Mesenchymal stem cell (in vitro differentiated cells and primary cell): Measurements from ENCODE around the gene HPSE2.
A peak's percentile ranks its signal among the peaks of the same experiment; 100 is the strongest.

ENCODE experiments used
- DNase-seq: peaks from one replicate; pipeline ENCODE4 v3.0.0-alpha.2; 2013
- H2AFZ ChIP-seq: one replicate; pipeline ENCODE4 v1.6.1; 2013; ENCODE audit warnings: low read depth, mild to moderate bottlenecking, control low read depth, inconsistent platforms, low read length, moderate library complexity
- H2AK5ac ChIP-seq: 2 replicates; pipeline ENCODE4 v1.6.1; 2013; ENCODE audit warnings: low read length, moderate library complexity, mild to moderate bottlenecking, inconsistent platforms; ENCODE audit not compliant: severe bottlenecking
- H2BK120ac ChIP-seq: one replicate; pipeline ENCODE4 v1.6.1; 2013; ENCODE audit warnings: low read depth, mild to moderate bottlenecking, inconsistent platforms, low read length, moderate library complexity
- H2BK12ac ChIP-seq, 2 experiments: one replicate each; pipeline ENCODE4 v1.6.1; 2013; ENCODE audit warnings: inconsistent platforms in 2 of 2, low read length in 2 of 2, mild to moderate bottlenecking in 2 of 2, moderate library complexity in 2 of 2, control low read depth in 1 of 2
- H2BK15ac ChIP-seq: one replicate; pipeline ENCODE4 v1.6.1; 2013; ENCODE audit warnings: mild to moderate bottlenecking, low read depth, inconsistent platforms; ENCODE audit not compliant: poor library complexity, severe bottlenecking
- H2BK5ac ChIP-seq: 2 replicates; pipeline ENCODE4 v1.6.1; 2013; ENCODE audit warnings: low read depth, mild to moderate bottlenecking, low read length, control low read depth, inconsistent platforms; ENCODE audit not compliant: poor library complexity, severe bottlenecking
- H3K14ac ChIP-seq, 2 experiments: one replicate each; pipeline ENCODE4 v1.6.1; 2013; ENCODE audit warnings: inconsistent platforms in 2 of 2, low read length in 2 of 2, control low read depth in 1 of 2, mild to moderate bottlenecking in 1 of 2, moderate library complexity in 1 of 2
- H3K18ac ChIP-seq, 2 experiments: one replicate each; pipeline ENCODE4 v1.6.1; 2013; ENCODE audit warnings: inconsistent platforms in 2 of 2, low read length in 2 of 2, control low read depth in 1 of 2, low read depth in 1 of 2, mild to moderate bottlenecking in 1 of 2
- H3K23ac ChIP-seq, 2 experiments: one replicate each; pipeline ENCODE4 v1.6.1; 2013; ENCODE audit warnings: inconsistent platforms in 2 of 2, low read length in 2 of 2, mild to moderate bottlenecking in 2 of 2, moderate library complexity in 2 of 2, control low read depth in 1 of 2
- H3K27ac ChIP-seq: 2 replicates; pipeline ENCODE4 v1.5.1; 2013; ENCODE audit warnings: mild to moderate bottlenecking, moderate library complexity, low read length, control low read depth, inconsistent platforms; ENCODE audit not compliant: poor library complexity, severe bottlenecking
- H3K27me3 ChIP-seq, 2 experiments: 2 replicates each; pipeline versions ENCODE4 v1.6.1 to v1.7.0; 2013; ENCODE audit warnings: low read length in 2 of 2, mild to moderate bottlenecking in 2 of 2, moderate library complexity in 2 of 2, control low read depth in 1 of 2, inconsistent platforms in 1 of 2; ENCODE audit not compliant: control insufficient read depth in 1 of 2, insufficient read depth in 1 of 2
- H3K36me3 ChIP-seq, 2 experiments: 2 replicates each; pipeline versions ENCODE4 v1.6.1 to v1.7.0; 2013; ENCODE audit warnings: low read length in 2 of 2, control low read depth in 1 of 2, inconsistent platforms in 1 of 2, low read depth in 1 of 2, mild to moderate bottlenecking in 1 of 2; ENCODE audit not compliant: insufficient read depth in 2 of 2, control insufficient read depth in 1 of 2
- H3K4ac ChIP-seq, 2 experiments: one replicate each; pipeline ENCODE4 v1.6.1; 2013; ENCODE audit warnings: inconsistent platforms in 2 of 2, low read length in 2 of 2, mild to moderate bottlenecking in 2 of 2, moderate library complexity in 2 of 2, control low read depth in 1 of 2, low read depth in 1 of 2
- H3K4me1 ChIP-seq: 2 replicates; pipeline ENCODE4 v1.6.1; 2013; ENCODE audit warnings: low read depth, low read length, control low read depth; ENCODE audit not compliant: control insufficient read depth, insufficient read depth
- H3K4me2 ChIP-seq: 2 replicates; pipeline ENCODE4 v1.6.1; 2013; ENCODE audit warnings: low read length, mild to moderate bottlenecking, inconsistent platforms; ENCODE audit not compliant: poor library complexity, severe bottlenecking
- H3K4me3 ChIP-seq, 2 experiments: 2 replicates each; pipeline versions ENCODE4 v1.5.1 to v1.7.0; 2013; ENCODE audit warnings: low read length in 2 of 2, mild to moderate bottlenecking in 2 of 2, control low read depth in 1 of 2, low read depth in 1 of 2; ENCODE audit not compliant: insufficient read depth in 1 of 2
- H3K79me1 ChIP-seq: replicated peaks from 2 replicates; pipeline ENCODE4 v1.6.1; 2013; ENCODE audit warnings: mild to moderate bottlenecking, control low read depth, low read length, inconsistent platforms; ENCODE audit not compliant: poor library complexity, severe bottlenecking
- H3K9ac ChIP-seq: 2 replicates; pipeline ENCODE4 v1.7.0; 2013; ENCODE audit warnings: mild to moderate bottlenecking, low read length, moderate library complexity
- H3K9me3 ChIP-seq: 2 replicates; pipeline ENCODE4 v1.7.0; 2013; ENCODE audit warnings: mild to moderate bottlenecking, low read length; ENCODE audit not compliant: control insufficient read depth
- H4K8ac ChIP-seq: one replicate; pipeline ENCODE4 v1.6.1; 2013; ENCODE audit warnings: inconsistent platforms, mild to moderate bottlenecking, low read length, moderate library complexity
- H4K91ac ChIP-seq: one replicate; pipeline ENCODE4 v1.6.1; 2013; ENCODE audit warnings: mild to moderate bottlenecking, low read length, inconsistent platforms
- WGBS: methylation state at CpG from one replicate; pipeline ENCODE4 v1.1.7; 2013; ENCODE audit warnings: mixed read lengths; 5-methylcytosine and 5-hydroxymethylcytosine counted together

The HPSE2 gene

DNA sequence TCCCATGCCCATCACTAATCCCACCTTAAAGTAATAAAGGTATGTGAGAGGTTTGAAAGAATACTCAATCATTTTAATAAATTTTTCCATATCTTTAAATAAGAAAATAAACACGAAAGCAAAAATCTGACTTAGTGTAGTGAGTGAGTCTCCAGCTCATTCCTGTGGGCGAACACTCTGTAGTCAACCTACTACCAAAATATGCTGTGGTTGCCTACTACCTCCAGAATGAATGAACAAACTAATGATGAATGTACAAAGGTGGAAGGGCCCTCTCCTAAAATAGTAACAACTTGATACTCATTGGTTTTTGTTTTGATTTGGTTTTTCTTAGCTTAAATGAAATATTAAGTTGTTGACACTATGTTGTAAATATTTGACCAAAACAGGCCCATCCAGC is 593.4 kb downstream of the HPSE2 start:
- 90% methylated on average over 2 of the region's 2 CpGs for WGBS
- no peak overlapping the region for H4K8ac ChIP-seq

DNA sequence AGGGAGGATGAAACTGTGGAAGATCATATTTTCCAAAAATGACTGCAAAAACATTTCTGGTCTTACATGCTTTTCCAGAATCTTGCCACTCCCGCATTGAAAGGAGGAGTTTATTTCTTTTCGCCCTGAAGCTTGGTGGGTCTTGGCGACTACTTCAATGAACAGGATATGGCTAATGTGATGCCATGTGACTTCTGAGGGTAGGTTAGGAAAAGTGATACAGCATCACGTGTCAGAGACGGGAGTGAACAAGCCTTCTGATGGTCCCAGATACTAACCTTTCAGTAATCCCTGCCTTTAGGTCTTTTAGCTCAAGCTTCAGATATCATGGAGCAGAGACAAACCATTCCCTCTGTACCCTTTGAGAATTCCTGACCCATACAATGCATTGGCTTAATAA is 596.7 kb downstream of the HPSE2 start:
- DNase-seq, result no peak
- Histone ChIP-seq H3K36me3 (no peaks in the 10 kb centered on the region), H2BK12ac (no peak overlapping the region), H3K4me3 (no peak overlapping the region), H3K79me1 (no peaks in the 10 kb centered on the region), H4K91ac (no peak overlapping the region), H3K4me1 (no peaks in the 10 kb centered on the region), H2BK120ac (no peak overlapping the region), H4K8ac (no peak overlapping the region), H3K9me3 (no peaks in the 10 kb centered on the region), H2BK5ac (no peak overlapping the region), H2AFZ (no peak overlapping the region), H3K9ac (no peak overlapping the region), H3K4me2 (no peak overlapping the region), H3K23ac (no peak overlapping the region), H3K27ac (no peak overlapping the region), H3K18ac (no peak overlapping the region), H2AK5ac (no peak overlapping the region), H2BK15ac (no peak overlapping the region), H3K27me3 (no peaks in the 10 kb centered on the region), H3K14ac (no peak overlapping the region), H3K4ac (peak overlapping the region in 1 of 2 experiments; percentile 71)
- over 99% methylated on average over 5 of the region's 5 CpGs for WGBS

More for the DNA sequence above, 593.4 kb downstream of the HPSE2 start:
- Histone ChIP-seq H3K9me3 (no peaks in the 10 kb centered on the region), H2AFZ (no peak overlapping the region), H2BK12ac (no peak overlapping the region), H3K23ac (no peak overlapping the region), H3K9ac (no peak overlapping the region), H3K4me3 (no peak overlapping the region), H3K18ac (no peak overlapping the region), H3K27me3 (peaks cover 0 to under 1% of the 10 kb centered on the region in 2 experiments), H3K4me2 (no peak overlapping the region), H2BK5ac (no peak overlapping the region), H2BK120ac (no peak overlapping the region), H3K79me1 (no peaks in the 10 kb centered on the region), H4K91ac (no peak overlapping the region), H3K36me3 (no peaks in the 10 kb centered on the region), H3K14ac (no peak overlapping the region), H3K4me1 (no peaks in the 10 kb centered on the region), H3K27ac (no peak overlapping the region), H2AK5ac (no peak overlapping the region), H2BK15ac (no peak overlapping the region), H3K4ac (no peak overlapping the region)
- peak; percentile 18 for DNase-seq

GRCh38 chr10:98636921-98637329 is 598.7 kb downstream of the HPSE2 start:
- no peak overlapping the region for H2BK12ac ChIP-seq
- no peak overlapping the region for H2BK15ac ChIP-seq
- H3K27ac ChIP-seq, result no peak overlapping the region
- DNase-seq, result peak; percentile 84
- H3K4ac ChIP-seq, result no peak overlapping the region
- no peak overlapping the region for H4K91ac ChIP-seq
- H3K9ac ChIP-seq, result no peak overlapping the region
- no peak overlapping the region for H3K23ac ChIP-seq
- no peak overlapping the region for H3K4me3 ChIP-seq
- H2AK5ac ChIP-seq, result no peak overlapping the region
- H3K14ac ChIP-seq, result no peak overlapping the region
- H3K4me1 ChIP-seq, result no peaks in the 10 kb centered on the region
- no peak overlapping the region for H2AFZ ChIP-seq
- H2BK120ac ChIP-seq, result no peak overlapping the region
- no peak overlapping the region for H2BK5ac ChIP-seq
- no peaks in the 10 kb centered on the region for H3K27me3 ChIP-seq
- no peak overlapping the region for H3K4me2 ChIP-seq
- H3K79me1 ChIP-seq, result no peaks in the 10 kb centered on the region
- H3K18ac ChIP-seq, result no peak overlapping the region
- H3K9me3 ChIP-seq, result no peaks in the 10 kb centered on the region
- no peaks in the 10 kb centered on the region for H3K36me3 ChIP-seq
- no peak overlapping the region for H4K8ac ChIP-seq

DNA sequence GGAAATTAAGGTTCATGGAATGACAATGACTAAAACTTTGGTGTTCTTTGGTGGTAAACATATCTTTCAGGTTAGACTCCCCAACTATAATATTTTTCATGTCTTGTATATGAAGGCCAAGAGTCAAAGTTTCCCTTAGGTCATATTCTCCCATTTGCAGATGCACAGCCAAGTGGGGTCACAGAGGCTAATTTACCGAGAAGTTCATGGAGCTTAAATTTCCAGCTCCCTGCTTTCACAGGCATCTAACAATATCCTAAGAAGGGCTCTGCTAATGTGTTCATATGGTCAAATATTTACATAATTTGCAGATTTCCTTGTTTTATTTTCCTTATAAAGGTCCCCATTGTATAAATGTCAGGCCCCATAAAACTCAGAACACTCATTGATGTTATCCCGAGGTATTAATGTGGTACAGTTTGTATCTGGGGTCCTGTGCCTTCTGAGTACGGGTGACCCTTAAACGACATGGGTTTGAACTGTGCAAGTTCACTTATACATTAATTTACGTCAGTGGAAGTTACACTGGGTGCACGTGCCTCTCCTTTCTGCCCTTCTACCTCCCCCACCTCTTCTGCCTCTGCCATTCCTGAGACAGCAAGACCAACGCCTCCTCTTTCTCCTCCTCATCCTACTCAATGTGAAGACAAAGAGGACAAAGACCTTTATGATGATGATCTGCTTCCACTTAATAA is 603.0 kb downstream of the HPSE2 start:
- Histone ChIP-seq H4K8ac (no peak overlapping the region), H2BK15ac (no peak overlapping the region), H3K23ac (no peak overlapping the region), H4K91ac (no peak overlapping the region), H2BK12ac (no peak overlapping the region), H3K27me3 (no peaks in the 10 kb centered on the region), H3K79me1 (no peaks in the 10 kb centered on the region), H3K4me1 (no peaks in the 10 kb centered on the region), H3K18ac (no peak overlapping the region), H3K9me3 (no peaks in the 10 kb centered on the region), H3K4me2 (no peak overlapping the region), H3K14ac (no peak overlapping the region), H3K4me3 (no peak overlapping the region), H2BK5ac (no peak overlapping the region), H3K9ac (no peak overlapping the region), H2BK120ac (no peak overlapping the region), H3K27ac (no peak overlapping the region), H2AFZ (no peak overlapping the region), H2AK5ac (no peak overlapping the region), H3K36me3 (no peaks in the 10 kb centered on the region), H3K4ac (no peak overlapping the region)
- DNase-seq, result no peak
- 79% methylated on average over 6 of the region's 7 CpGs for WGBS
